ENCODE data around the gene ANXA10. TPM values are rescaled to one million over a fixed set of nuclear protein-coding genes. Genes with fewer than 3 reads are reported as not detected.
"Not testable (repeated sequence)": the region's sequence is repeated elsewhere in the genome, so short reads cannot be mapped to it uniquely, and the experiment has no call there.

ANXA10 gene
- total RNA-seq, 1 donor from 2014 or later: not detected

GRCh38 chr4:168154546-168155277, 62.4 kb downstream of the ANXA10 start:
- no peak for DNase-seq (ENCODE audit: low spot score)

DNA sequence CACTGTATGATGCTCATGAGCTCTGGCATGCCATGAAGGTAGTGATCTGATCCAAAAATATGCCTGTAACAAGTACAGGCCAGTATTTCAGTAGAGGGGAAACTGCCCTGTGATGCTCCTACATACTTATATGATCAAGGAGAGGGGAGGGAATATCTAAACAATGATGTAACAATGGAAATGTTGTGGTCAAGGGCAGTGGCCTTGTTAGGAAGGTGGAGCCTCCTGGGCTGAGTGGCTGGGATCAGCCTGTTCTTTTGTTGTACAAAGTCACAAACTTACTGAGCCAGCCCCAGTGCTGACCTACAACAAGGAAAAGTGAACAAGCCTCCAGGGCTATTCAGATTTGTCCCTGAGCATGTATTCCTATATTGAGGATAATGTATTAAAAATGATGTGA, 70.3 kb downstream of the ANXA10 start:
- DNase-seq (ENCODE audit: low spot score): no peak

- no peak for DNase-seq (ENCODE audit: low spot score)
Measured at GRCh38 chr4:168163106-168163505, 70.8 kb downstream of the ANXA10 start.

DNA sequence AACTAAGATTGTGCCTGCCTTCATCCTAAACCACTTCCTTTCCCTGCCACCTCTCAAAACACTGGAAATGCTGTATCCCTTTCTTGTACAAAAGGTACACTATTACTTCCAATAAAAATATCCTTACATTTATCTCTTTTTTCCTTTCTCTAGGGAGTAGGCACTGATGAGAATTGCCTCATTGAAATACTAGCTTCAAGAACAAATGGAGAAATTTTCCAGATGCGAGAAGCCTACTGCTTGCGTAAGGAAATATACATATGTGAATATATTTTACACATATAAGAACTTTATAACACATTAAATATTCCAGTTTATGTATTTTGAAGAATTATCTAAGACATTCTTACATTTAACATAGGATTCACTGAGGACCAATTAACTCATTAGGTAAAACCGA, 71.7 kb downstream of the ANXA10 start:
- no peak for DNase-seq (ENCODE audit: low spot score)

GRCh38 chr4:168164915-168165548, 72.7 kb downstream of the ANXA10 start:
- no peak for DNase-seq (ENCODE audit: low spot score)

DNA sequence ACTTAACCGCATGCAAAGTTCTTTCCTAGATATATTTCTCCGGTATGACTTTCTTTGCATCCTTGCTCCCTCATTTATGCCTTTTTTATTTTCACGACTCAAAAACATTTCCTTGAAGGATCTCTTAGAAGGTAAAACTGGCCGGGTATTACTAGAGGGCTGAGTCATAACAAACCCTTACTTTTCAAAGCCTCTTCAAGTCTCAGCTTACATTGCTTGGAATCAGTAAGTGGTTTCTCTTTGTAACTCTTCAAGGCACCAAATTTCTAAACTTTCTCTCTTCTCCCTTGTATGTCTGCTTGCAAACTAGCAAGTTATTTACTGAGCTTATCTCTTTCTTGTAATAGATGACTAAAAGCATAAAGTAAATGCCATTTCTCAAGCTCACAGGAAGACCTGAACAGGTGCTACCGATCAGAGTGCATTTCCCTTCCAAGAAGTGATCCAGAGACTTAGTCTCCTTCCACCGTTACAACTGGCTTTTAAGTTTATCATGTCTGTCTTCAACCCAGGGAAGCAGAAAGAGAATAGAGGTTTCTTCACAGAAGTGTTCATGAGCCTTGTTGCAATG, 75.5 kb downstream of the ANXA10 start:
- DNase-seq (ENCODE audit: low spot score): peak; percentile 10

- DNase-seq (ENCODE audit: low spot score): no peak
Measured at GRCh38 chr4:168174308-168174707, 82.0 kb downstream of the ANXA10 start.

DNA sequence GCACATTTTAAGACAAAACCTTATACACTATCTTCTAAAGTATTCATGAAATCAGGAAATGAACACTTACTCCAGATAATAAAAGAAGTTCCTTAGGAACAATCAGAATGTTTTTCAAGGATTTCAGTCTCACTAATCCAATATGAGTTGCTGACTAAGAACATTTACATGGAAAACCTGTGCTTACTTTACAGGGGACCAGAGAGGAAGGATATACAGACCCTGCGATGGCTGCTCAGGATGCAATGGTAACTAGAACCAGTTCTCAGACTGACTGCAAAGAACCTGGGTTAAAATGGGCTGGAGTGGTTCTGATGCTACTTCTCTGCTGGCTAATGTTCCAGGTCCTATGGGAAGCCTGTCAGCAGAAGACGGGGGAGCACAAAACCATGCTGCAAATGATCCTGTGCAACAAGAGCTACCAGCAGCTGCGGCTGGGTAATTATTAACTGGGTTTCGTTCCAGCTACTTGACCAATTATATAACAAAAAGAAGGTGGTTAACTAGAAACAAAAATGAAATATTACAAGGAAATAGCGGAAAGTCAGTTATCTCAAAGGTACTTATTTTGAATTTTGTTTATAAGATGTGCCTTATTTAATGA, 85.3 kb downstream of the ANXA10 start:
- DNase-seq (ENCODE audit: low spot score): no peak

DNA sequence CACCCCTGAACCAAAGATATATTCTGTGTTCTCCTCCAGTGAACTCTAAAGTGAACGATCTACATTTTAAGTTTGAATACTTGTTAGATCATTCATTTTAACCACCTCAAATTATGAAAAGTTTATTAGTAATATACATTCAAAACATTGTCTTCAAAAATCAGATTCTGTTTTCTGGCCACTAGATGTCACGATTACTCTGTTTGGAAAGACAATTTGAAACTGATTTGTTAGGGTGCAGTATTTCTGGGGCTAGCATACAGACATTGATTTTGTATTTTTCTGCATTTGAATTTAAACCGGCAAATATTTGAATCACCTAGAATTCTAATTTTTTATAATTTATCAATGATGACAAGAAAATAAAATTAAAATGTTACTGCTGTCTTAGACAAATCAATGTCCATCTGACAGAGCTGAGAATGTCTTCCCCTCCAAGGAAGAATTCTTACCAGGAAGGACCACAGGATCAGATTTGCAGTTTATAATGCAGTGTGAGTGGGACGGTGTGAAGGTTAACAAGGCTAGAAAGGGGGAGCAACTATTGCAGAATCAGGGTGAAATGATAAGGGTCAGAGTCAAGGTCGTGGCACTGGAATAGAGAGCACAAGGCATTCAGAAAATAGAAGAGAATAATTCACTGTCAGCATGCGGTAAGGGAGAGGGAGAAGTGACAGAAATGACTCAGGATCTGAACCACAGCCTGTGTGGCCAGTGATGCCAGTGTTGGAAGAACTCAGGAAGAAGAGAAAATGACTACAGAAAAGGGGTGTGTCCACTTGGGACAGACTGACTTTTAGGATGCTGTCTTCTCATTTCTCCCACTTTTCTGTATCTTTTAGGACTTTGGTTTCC, 91.6 kb downstream of the ANXA10 start:
- peak; percentile 46 for DNase-seq (ENCODE audit: low spot score)

DNA sequence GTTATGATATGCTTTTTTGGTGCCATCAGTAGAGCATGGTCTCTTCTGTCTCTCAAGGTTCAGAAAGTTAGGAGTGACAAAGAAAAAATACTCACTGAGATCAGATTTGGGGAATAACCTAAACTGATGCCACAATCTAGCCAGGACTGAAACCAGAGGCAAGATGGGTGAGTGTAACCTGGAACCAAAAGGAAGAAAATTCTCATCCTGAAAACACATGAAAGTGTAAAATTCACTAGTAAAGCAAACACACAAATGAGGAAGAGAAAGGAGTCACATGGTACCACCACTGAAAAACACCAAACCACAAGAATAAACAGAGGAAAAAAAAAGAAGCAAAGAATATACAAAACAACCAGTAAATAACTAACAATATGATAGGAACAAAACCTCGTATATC, 96.4 kb downstream of the ANXA10 start:
- no peak for DNase-seq (ENCODE audit: low spot score)

DNA sequence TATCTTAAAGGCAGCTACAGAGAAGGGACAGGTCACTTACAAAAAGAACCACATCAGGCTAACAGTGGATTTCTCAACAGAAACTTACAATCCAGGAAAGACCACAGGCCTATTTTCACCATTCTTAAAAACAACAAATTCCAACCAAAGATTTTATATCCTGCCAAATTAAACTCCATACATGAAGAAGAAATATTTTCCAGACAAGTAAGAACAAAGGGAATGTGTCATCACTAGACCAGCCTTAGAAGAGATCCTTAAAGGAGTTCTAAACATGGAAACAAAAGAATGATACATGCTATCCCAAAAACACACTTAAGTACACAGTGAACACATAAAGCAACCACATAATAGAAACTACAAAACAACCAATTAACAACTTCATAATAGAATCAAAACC, 105.6 kb downstream of the ANXA10 start:
- no peak for DNase-seq (ENCODE audit: low spot score)

DNA sequence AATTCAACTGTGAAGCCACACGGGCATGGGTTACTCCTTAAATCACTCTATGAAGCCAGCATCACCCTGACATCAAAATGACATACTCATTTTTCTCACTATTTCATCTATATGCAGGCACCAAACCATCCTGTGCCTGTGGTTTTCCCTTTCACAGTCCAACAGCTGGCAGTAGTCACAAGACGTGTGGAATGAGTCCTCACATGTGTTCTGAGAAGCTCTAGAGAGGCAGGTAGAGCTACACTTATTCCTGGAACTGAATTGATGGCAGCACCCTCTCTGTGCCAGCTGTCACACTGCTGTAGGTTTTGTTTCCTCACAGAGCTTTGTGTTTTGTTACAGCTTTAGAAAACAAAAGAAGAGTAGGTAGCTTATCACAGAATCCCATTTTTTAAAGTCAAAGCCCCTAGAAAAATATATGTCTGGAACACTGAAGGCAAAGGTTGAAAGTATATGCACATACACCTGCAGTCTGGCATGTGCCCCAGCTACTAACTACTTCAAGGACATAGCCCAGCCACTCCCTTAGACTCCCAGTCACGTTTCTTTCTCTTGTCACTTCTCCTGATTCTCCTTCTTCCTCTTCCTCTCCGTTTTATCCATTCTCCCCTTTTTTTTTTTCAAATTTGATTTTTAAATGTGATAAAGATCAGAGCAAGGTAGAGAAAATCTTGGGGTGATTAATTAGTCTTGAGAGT, 107.1 kb downstream of the ANXA10 start:
- no peak for DNase-seq (ENCODE audit: low spot score)

- DNase-seq (ENCODE audit: low spot score): no peak
Measured at GRCh38 chr4:168200685-168201084, 108.3 kb downstream of the ANXA10 start.

GRCh38 chr4:168203233-168203911, 111.0 kb downstream of the ANXA10 start:
- DNase-seq (ENCODE audit: low spot score): no peak

DNA sequence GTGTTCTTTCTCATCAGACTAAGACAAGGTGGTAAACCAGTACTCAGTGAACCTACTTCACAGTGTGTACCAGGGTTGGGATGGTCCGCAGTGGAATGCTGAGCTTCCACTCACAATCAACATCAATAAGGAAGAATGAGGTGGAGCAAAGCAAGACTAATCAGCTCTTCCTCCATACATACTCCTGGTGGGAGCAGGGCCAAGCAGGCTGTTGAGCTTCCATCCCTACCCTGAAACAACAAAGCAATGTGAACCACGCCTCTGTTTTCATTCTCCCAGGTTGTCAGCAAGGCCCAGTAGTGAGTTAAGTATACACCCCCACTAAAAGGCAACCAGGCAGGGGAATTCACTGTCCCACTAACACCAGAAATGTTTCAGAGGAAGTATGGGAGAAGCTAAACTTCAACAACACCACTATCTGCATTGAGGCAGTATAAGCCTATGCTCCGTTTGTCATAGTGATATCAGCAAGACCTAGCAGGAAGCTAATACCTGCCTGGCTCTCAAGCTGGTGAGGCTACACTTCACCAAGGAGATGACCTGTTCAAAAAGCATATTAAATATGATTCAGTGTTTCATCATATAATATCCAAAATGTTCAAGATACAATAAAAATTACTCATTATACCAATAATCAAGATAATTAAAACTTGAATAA, 116.7 kb downstream of the ANXA10 start:
- DNase-seq (ENCODE audit: low spot score): no peak

- no peak for DNase-seq (ENCODE audit: low spot score)
Measured at GRCh38 chr4:168212656-168213055, 120.3 kb downstream of the ANXA10 start.

- not testable (repeated sequence) for DNase-seq (ENCODE audit: low spot score)
Measured at GRCh38 chr4:168213511-168213910, 121.2 kb downstream of the ANXA10 start.

DNA sequence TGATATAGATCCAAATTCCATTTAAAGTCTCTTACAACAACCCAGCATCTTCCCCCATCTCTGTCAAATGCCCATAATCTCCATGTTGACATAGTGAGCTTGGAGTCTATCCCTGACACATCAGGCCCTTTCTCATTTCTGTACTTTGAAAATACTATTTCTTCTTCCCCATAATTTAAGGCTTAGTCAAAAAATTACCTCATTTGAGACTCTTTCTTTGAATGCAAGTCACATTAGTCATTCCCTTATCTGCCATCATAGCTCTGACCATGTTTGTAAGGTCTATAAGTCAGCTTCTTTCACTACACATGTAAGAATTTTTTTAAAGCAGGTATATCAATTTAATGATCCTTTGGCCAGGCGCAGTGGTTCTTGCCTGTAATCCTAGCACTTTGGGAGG, 126.3 kb downstream of the ANXA10 start:
- peak; percentile 7 for DNase-seq (ENCODE audit: low spot score)

GRCh38 chr4:168220893-168221292, 128.6 kb downstream of the ANXA10 start:
- no peak for DNase-seq (ENCODE audit: low spot score)

GRCh38 chr4:168221301-168221700, 129.0 kb downstream of the ANXA10 start:
- DNase-seq (ENCODE audit: low spot score): no peak

Data from umbilical cord (tissue), 2 donors.